IPS DF 4.7 (cell line): Measurements from ENCODE around the gene PARVG.

Experiments used
- DNase-seq: peaks from one replicate; pipeline ENCODE4 v3.0.0-alpha.2; 2013; ENCODE audit warnings: low spot score; ENCODE audit errors: extremely low read depth

PARVG gene

GRCh38 chr22:44154436-44154942, 26.2 kb upstream of the PARVG start:
- no peak for DNase-seq

GRCh38 chr22:44155115-44155514, 25.6 kb upstream of the PARVG start:
- no peak for DNase-seq

GRCh38 chr22:44157916-44158618, 22.7 kb upstream of the PARVG start:
- no peak for DNase-seq

GRCh38 chr22:44158816-44159215, 21.9 kb upstream of the PARVG start:
- DNase-seq = no peak

GRCh38 chr22:44159221-44159620, 21.5 kb upstream of the PARVG start:
- no peak for DNase-seq

- no peak for DNase-seq
These were observed 20.9 kb upstream of the PARVG start for GRCh38 chr22:44159811-44160210.

GRCh38 chr22:44160421-44160820, 20.3 kb upstream of the PARVG start:
- no peak for DNase-seq

GRCh38 chr22:44161673-44162072, 19.1 kb upstream of the PARVG start:
- DNase-seq = no peak

GRCh38 chr22:44162960-44163359, 17.8 kb upstream of the PARVG start:
- no peak for DNase-seq

- no peak for DNase-seq
These were observed 17.2 kb upstream of the PARVG start for GRCh38 chr22:44163536-44163935.

GRCh38 chr22:44164031-44164430, 16.7 kb upstream of the PARVG start:
- DNase-seq = no peak

GRCh38 chr22:44165286-44165874, 15.3 kb upstream of the PARVG start:
- DNase-seq = no peak

GRCh38 chr22:44166498-44167276, 14.0 kb upstream of the PARVG start:
- no peak for DNase-seq

GRCh38 chr22:44167501-44167900, 13.2 kb upstream of the PARVG start:
- DNase-seq = no peak

GRCh38 chr22:44168206-44168605, 12.5 kb upstream of the PARVG start:
- no peak for DNase-seq

- no peak for DNase-seq
These were observed 10.3 kb upstream of the PARVG start for GRCh38 chr22:44170470-44170869.

GRCh38 chr22:44171561-44171960, 9.2 kb upstream of the PARVG start:
- DNase-seq = no peak

- DNase-seq = no peak
These were observed 8.2 kb upstream of the PARVG start for GRCh38 chr22:44172370-44173108.

GRCh38 chr22:44173154-44173553, 7.6 kb upstream of the PARVG start:
- no peak for DNase-seq

- no peak for DNase-seq
These were observed 5.0 kb upstream of the PARVG start for GRCh38 chr22:44175676-44176075.

- no peak for DNase-seq
These were observed 1.3 kb upstream of the PARVG start for GRCh38 chr22:44179196-44179988.
